ENCODE results near the gene SCGB2A2.

The SCGB2A2 gene

GRCh38 chr11:62269654-62270278 is at the start of gene SCGB2A2:
Gene SCGB2A2, plus strand, starts transcription at chr11:62270158. Its CDS starts 59 bp downstream, at chr11:62270217.
- no peak for DNase-seq

- no peak for DNase-seq
Measured at GRCh38 chr11:62221498-62221897, 48.5 kb upstream of the SCGB2A2 start.

GRCh38 chr11:62223095-62223494 is 46.9 kb upstream of the SCGB2A2 start:
- DNase-seq, result no peak

GRCh38 chr11:62233730-62234129 is 36.2 kb upstream of the SCGB2A2 start:
- no peak for DNase-seq

- no peak for DNase-seq
Measured at GRCh38 chr11:62236187-62236586, 33.8 kb upstream of the SCGB2A2 start.

- DNase-seq, result no peak
Measured at GRCh38 chr11:62237499-62237898, 32.5 kb upstream of the SCGB2A2 start.

- DNase-seq, result no peak
Measured at GRCh38 chr11:62238151-62238550, 31.8 kb upstream of the SCGB2A2 start.

- DNase-seq, result no peak
Measured at GRCh38 chr11:62241095-62241494, 28.9 kb upstream of the SCGB2A2 start.

GRCh38 chr11:62242021-62242420 is 27.9 kb upstream of the SCGB2A2 start, which contains the start of gene SCGB1D2:
Gene SCGB1D2, plus strand, starts transcription at chr11:62242239. Its CDS starts 69 bp downstream, at chr11:62242308.
- DNase-seq, result no peak

GRCh38 chr11:62245271-62245753 is 24.6 kb upstream of the SCGB2A2 start:
- no peak for DNase-seq

GRCh38 chr11:62251698-62252097 is 18.3 kb upstream of the SCGB2A2 start:
- no peak for DNase-seq

- DNase-seq, result no peak
Measured at GRCh38 chr11:62253999-62254542, 15.9 kb upstream of the SCGB2A2 start.

- no peak for DNase-seq
Measured at GRCh38 chr11:62256281-62256680, 13.7 kb upstream of the SCGB2A2 start.

- no peak for DNase-seq
Measured at GRCh38 chr11:62260261-62260953, 9.6 kb upstream of the SCGB2A2 start.

- DNase-seq, result no peak
Measured at GRCh38 chr11:62264004-62264403, 6.0 kb upstream of the SCGB2A2 start.

- DNase-seq, result no peak
Measured at GRCh38 chr11:62266558-62266957, 3.4 kb upstream of the SCGB2A2 start.

- DNase-seq, result no peak
Measured at GRCh38 chr11:62267050-62267449, 2.9 kb upstream of the SCGB2A2 start.

GRCh38 chr11:62267576-62267975 is 2.4 kb upstream of the SCGB2A2 start:
- DNase-seq, result no peak

GRCh38 chr11:62273284-62273683 is 3.3 kb downstream of the SCGB2A2 start:
- DNase-seq, result no peak

GRCh38 chr11:62273789-62274275 is 3.9 kb downstream of the SCGB2A2 start:
- no peak for DNase-seq

GRCh38 chr11:62280452-62280851 is 10.5 kb downstream of the SCGB2A2 start:
- DNase-seq, result no peak

GRCh38 chr11:62295504-62295903 is 25.5 kb downstream of the SCGB2A2 start:
- no peak for DNase-seq

GRCh38 chr11:62298975-62299374 is 29.0 kb downstream of the SCGB2A2 start, which contains the start of gene SCGB1D4:
Gene SCGB1D4, minus strand, starts transcription at chr11:62299075. Its CDS starts 65 bp downstream, at chr11:62299010.
- DNase-seq, result no peak

GRCh38 chr11:62306227-62306626 is 36.3 kb downstream of the SCGB2A2 start:
- no peak for DNase-seq

Data from NCI-H226 (cell line).